Activated T-cell treated with anti-CD3 and anti-CD28 coated beads, Interleukin-2, amount 50 U/mL, for 48 hours (primary cell): Measurements from ENCODE around the gene MS4A6E.
A peak's percentile ranks its signal among the peaks of the same experiment; 100 is the strongest.
"Not testable (repeated sequence)": the region's sequence is repeated elsewhere in the genome, so short reads cannot be mapped to it uniquely, and the experiment has no call there.

Experiments used
- DNase-seq, 2 experiments: peaks; one replicate each; pipeline ENCODE4 v3.0.0-alpha.2; 2020

MS4A6E gene

GRCh38 chr11:60338053-60338452 lies 11.0 kb downstream of the MS4A6E start:
- no peak for DNase-seq

GRCh38 chr11:60339356-60339755 lies 12.3 kb downstream of the MS4A6E start:
- no peak for DNase-seq

DNA sequence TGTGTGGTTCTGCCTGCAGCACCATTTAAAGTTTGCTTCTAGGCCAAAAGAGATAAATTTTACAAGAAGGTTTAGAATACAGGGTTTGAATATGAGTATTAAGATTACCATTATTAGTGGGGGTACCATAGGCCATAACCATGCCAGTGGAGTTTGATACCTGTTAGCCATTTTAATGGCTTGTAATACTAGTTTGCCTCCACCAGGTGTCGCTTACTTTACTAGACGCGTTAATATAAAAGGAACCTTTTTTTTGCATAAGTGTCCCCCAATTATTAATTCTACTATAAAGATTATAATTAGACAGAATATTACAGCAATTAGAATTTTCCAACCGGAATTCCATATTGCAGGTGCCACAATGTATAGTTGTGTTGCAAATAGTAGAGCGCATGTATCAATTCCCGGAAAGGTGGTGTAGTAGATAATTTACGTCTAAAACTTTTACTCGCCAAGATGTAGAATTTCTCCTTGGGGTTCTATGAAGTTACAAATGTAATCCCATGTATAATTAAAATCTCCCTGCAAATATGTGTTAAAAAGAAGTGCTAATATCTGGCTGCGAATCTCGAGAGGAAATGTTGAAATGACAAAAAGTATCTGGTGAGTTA lies 16.1 kb downstream of the MS4A6E start:
- DNase-seq, result no peak

DNA sequence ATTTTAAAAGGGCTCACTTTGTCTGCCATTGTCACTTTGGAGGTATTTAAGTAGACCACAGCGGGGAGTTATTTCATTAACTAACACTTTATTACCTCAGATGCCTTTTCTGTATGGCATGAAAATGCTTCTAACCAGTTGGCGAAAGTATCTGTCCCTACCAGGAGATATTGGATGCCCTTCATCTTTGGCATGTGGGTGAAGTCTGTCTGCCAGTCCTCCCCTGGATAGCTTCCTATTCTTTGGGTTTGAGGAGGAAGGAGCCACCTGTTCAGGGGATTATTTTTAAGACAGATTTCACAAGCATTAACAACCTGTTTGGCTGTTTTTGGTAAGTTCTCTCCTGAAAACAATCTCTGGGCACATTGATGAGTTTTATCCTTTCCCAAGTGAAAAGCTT lies 17.1 kb downstream of the MS4A6E start:
- DNase-seq, result no peak

GRCh38 chr11:60345489-60345888 lies 18.4 kb downstream of the MS4A6E start:
- DNase-seq, result peak; percentile 24 to 36

- no peak for DNase-seq
These were observed 20.2 kb downstream of the MS4A6E start for GRCh38 chr11:60347084-60347797.

GRCh38 chr11:60348116-60348515 lies 21.1 kb downstream of the MS4A6E start:
- no peak for DNase-seq

DNA sequence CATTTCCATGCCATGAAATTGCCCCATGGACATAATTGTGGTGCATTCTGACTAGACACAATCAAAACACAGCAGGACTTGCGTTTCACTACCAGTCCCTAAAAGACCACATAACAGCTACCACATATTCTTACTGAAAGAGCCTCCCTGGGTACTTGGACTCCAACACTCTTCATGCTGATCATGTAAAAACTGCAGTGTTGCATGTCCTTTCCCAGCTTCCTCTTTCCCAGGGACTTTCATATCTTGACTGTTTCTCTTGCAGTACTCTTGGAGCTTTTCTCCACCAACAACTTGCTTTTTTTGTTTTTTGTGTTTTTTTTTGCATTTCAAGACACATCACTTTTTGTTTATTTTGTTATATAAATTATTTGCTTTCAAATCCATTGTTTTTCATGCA lies 22.9 kb downstream of the MS4A6E start:
- DNase-seq, result no peak

- DNase-seq, result no peak
These were observed 30.7 kb downstream of the MS4A6E start for GRCh38 chr11:60357771-60358170.

GRCh38 chr11:60360621-60361020 lies 33.6 kb downstream of the MS4A6E start:
- no peak for DNase-seq

- no peak for DNase-seq
These were observed 35.2 kb downstream of the MS4A6E start for GRCh38 chr11:60362241-60362640.

DNA sequence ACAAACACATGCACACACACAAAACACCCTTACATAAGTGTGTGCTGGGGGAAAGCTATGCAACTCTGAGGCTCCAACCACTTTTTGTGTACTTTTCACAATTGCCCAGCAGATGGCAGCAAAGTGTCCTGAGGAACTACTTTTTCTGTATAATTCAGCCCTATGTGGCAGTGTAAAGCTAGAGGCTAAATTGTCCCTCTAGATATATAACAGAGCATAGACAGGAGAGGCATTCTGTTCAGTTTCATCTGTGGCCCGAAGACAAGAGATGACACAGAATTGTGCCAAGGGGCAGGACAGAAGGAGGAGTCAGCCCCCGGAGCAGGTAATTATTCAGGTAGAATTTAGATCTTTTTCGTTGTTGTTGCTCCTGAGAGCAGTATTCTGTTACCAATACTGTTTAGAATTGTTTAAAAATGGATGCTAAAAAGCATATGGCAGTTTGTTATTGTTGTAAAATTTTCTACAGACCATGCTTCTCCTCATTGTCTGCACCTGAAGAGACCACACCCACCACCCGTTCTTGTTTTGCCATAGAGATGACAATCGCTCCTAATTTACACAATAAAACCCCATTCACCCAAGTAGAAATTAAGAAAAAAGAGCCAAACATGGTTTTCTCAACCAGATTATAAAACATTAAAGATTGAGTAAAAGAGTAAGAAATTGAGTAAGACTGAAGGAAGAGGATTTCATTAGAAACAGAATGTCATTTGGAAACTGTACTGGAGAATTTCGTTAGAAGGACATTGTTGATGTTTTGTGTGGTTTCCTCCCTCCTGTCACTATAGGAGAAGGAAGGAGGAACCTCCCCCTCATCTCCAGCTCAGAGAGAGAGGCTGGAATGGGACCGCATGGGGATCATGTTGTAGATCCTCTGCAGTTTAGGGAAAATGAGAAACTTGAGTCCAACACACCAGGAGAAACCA lies 36.8 kb downstream of the MS4A6E start:
- peak; percentile 66 for DNase-seq

DNA sequence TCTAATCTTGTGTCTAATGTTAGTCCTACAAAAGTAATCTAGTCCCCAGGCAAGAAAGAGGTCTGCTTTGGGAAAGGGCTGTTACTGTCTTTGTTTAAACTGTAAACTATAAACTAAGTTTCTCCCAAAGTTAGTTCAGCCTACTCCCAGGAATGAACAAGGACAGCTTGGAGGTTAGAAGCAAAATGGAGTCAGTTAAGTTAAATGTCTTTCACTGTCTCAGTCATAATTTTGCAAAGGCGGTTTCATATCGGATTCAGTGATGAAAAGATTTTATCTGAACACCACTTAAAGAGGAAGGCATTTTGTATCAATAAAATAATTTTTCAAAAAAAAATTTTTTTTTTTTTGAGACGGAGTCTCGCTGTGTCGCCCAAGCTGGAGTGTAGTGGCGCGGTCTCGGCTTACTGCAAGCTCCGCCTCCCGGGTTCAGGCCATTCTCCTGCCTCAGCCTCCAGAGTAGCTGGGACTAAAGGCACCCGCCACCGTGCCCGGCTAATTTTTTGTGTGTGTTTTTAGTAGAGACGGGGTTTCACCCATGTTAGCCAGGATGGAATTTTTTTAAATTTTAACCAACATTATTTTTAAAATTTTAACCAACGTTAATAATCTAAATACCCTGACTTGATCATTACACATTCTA lies 39.3 kb downstream of the MS4A6E start:
- DNase-seq, result not testable (repeated sequence)

- no peak for DNase-seq
These were observed 40.0 kb downstream of the MS4A6E start for GRCh38 chr11:60367009-60367408.

GRCh38 chr11:60367896-60368295 lies 40.8 kb downstream of the MS4A6E start:
- DNase-seq, result no peak

DNA sequence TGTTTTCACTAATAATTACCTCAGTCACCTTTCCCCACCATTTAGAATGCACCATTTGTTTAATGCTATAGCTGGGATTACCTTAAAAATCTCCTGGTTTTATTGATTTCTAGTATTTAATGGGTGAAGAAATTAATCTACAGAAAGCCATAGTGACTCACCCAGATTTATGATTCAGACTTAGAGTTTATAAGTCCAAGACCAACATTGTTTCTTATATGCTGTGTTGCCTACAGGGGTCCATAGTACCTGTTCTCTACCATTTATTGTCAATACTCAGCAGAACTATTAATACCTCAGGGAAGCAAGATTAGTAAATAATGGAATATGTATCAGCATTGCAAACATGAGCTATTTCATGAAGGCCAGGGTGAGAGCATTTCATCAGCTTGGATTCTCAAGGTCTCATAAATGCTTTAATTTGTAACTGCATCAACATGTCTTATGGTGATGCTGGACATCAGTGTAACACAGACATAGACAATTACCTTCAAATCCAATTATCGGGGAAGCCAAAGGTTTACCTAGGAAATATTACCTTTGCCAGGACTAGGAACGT lies 43.3 kb downstream of the MS4A6E start:
- DNase-seq, result no peak

DNA sequence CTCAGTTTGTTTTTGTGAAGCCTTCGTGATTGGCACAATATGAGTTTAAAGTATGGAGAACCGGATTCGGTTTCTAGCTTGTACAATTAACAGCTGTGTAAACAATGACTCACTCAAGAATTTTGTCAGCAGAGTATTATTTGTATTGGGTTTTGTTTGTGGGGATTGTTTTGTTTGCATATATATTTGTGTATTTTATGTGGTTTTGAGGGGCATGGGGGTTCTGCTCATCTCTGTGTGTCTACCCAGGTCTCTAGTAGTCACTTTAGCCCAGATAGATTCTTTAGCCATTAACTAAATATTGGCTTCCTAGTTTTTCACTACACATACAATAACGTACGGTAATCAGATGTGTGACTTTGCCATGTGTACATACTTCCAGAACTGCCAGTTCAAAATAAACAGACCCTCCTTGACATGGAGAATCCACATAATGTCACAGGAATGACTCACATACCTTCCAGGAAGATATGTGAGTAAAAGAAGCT lies 43.8 kb downstream of the MS4A6E start:
- no peak for DNase-seq

GRCh38 chr11:60371386-60371785 lies 44.3 kb downstream of the MS4A6E start:
- DNase-seq, result no peak

- DNase-seq, result no peak
These were observed 44.8 kb downstream of the MS4A6E start for GRCh38 chr11:60371854-60372253.

DNA sequence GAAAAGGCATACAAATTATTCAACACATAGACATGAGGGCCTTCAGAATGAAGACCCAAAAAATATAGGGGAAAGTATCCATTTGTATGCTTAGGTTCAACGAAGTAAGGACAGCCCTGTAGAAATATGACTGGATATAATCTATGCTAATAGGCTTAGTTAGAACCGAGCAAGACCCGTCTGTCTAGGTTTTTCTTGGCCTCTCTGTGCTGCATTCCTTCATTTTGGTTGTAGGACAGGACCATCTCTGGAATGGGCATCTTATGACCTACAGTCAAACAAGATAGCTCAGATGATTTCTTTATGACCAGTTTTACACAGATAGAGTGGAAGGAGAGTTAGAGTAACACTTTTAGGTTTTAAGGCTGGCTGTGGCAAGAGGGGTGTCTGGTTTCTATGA lies 45.7 kb downstream of the MS4A6E start:
- DNase-seq, result no peak

DNA sequence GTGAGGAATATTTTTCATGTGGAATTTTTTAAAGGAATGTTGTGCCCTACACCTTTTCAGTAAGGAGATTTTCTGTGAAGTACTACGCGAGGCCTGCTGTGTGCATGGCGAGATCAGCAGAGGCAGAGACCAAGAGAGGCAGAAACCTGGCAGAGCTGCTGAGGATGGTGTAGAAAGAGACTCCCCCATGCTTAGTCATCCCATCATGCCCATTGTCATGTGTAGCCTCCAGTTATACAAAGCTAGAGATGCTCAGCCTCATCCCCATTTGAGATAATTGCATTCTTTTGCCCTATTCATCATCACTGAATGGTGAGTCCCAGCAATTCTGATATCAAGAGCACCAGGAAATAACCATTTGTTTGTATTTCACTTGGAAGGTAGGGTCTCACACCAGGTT lies 48.3 kb downstream of the MS4A6E start:
- DNase-seq, result no peak

DNA sequence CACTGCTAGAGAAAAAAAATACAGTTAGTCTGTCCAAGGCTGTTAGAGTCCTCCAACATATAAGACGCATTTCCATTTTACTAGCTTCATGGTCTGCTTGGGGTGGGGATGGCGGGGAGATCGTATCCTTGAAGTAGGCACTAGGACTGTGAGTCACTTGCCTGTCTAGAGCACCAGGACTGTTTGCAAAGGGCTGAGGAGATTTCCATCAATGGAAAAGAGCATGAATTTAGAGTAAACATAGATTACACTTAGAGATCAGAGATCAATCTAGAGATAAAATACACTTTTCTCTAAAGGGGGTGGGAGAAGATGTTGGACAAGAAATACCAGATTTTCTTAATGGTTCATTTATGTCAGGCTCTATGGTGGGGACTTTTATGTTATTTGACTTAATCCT lies 49.5 kb downstream of the MS4A6E start:
- DNase-seq, result no peak
